Right lobe of liver (tissue), 6 donors: ENCODE results near the gene SNX30. TPM values are rescaled to one million over a fixed set of nuclear protein-coding genes. Genes with fewer than 3 reads are reported as not detected.

Experiments used
- ATAC-seq, 4 donors: fragments of 200-7000 bp; cut with Tn5 transposase; one replicate each; pipeline ENCODE4 v1.9.1; 2020; ENCODE audit warnings: mild to moderate bottlenecking in 4 of 4, moderate library complexity in 4 of 4
- DNase-seq, 3 donors: peaks; one replicate each; pipeline ENCODE4 v3.0.0-alpha.2; 2020
- H3K27ac ChIP-seq, 3 donors: fragments of 200-600 bp; one replicate each; pipeline ENCODE4 v1.8.0; 2022
- H3K27me3 ChIP-seq, 2 donors: fragments of 200-600 bp; one replicate each; pipeline ENCODE4 v1.8.0; 2022
- H3K36me3 ChIP-seq, 4 donors: fragments of 200-600 bp; sonication (generic) in 1 of 4; one replicate each; pipeline versions ENCODE4 v1.5.1 to v1.8.0; 2017 to 2022; ENCODE audit warnings: control low read depth in 1 of 4
- H3K4me1 ChIP-seq, 4 donors: fragments of 200-600 bp; sonication (generic) in 1 of 4; one replicate each; pipeline versions ENCODE4 v1.5.1 to v1.8.0; 2017 to 2022; ENCODE audit warnings: control low read depth in 1 of 4
- H3K4me3 ChIP-seq, 3 donors: fragments of 200-600 bp; one replicate each; pipeline ENCODE4 v1.8.0; 2022
- H3K9me3 ChIP-seq, 4 donors: fragments of 200-600 bp; sonication (generic) in 1 of 4; one replicate each; pipeline versions ENCODE4 v1.5.1 to v1.8.0; 2017 to 2022; ENCODE audit warnings: control low read depth in 1 of 4
- CTCF ChIP-seq, 4 donors: fragments of 200-600 bp in 3 of 4; fragments of 450-650 bp in 1 of 4; IDR thresholded peaks; one replicate each; pipeline versions ENCODE4 v1.5.1 to v1.8.0; 2016 to 2022; ENCODE audit warnings: antibody characterized with exemption in 4 of 4, mild to moderate bottlenecking in 2 of 4
- POLR2A ChIP-seq: fragments of 450-650 bp; IDR thresholded peaks from one replicate; pipeline ENCODE4 v1.6.1; 2017; ENCODE audit warnings: antibody characterized with exemption, mild to moderate bottlenecking
- WGBS: methylation state at CpG from one replicate; pipeline ENCODE4 v1.1.6; 2018; ENCODE audit warnings: low coverage, low lambda C conversion rate; ENCODE audit not compliant: insufficient coverage; ENCODE audit errors: missing lambda C conversion rate; 5-methylcytosine and 5-hydroxymethylcytosine counted together
- intact Hi-C, 2 donors: fragments of 100-400 bp; cut with DNase I; formaldehyde crosslinking; loops; one replicate each; pipeline versions ENCODE4 v1.11.2 to v1.14.1; 2022
- total RNA-seq, 6 experiments: library from RNA; depleted of rRNA in 2 of 6; stranded (reverse); fragments of >200 nt in 2 of 6; fragmentation: NEBNext Ultra II Directional in 3 of 6; extraction: Animal tissue kit (Norgen Biotek cat#: 25700) in 3 of 6; gene quantifications; one replicate each; pipeline versions ENCODE4 v1.1.0 to v1.2.4, GENCODE V29; 2016 to 2023
- donor health status: DM: no; HTN: yes; CAD: no.
- donor health status: DM: no; HTN: no; CAD: no.
- donor health status: DM: no; HTN: no; CAD: no.
- donor health status: DM: no; HTN: yes; CAD: no.
- donor health status: DM: no; HTN: yes; CAD: no.

SNX30 gene
- total RNA-seq, 6 experiments from 2014 or later = 5.2 to 9.0 (median 7.5) TPM

- no peak overlapping the region for H3K27ac ChIP-seq
- no peaks in the 10 kb centered on the region for H3K27me3 ChIP-seq
- H3K4me1 ChIP-seq = no peaks in the 10 kb centered on the region
- no peak overlapping the region for H3K4me3 ChIP-seq
- ATAC-seq (no peak), DNase-seq (no peak)
- H3K9me3 ChIP-seq = no peaks in the 10 kb centered on the region
- WGBS = 96% methylated on average over 4 of the region's 5 CpGs
- TF ChIP-seq POLR2A = no peak
- TF ChIP-seq CTCF (IDR thresholded peaks at IDR 0.05) = no peak
- intact Hi-C loops = no loop called here
- H3K36me3 ChIP-seq = no peaks in the 10 kb centered on the region
These were observed 119.4 kb downstream of the SNX30 start for GRCh38 chr9:112869917-112870316.

GRCh38 chr9:112870556-112870955 lies 120.0 kb downstream of the SNX30 start:
- Histone ChIP-seq H3K4me3 (no peak overlapping the region), H3K4me1 (no peaks in the 10 kb centered on the region), H3K27ac (no peak overlapping the region), H3K27me3 (no peaks in the 10 kb centered on the region), H3K36me3 (no peaks in the 10 kb centered on the region), H3K9me3 (no peaks in the 10 kb centered on the region)
- intact Hi-C loops = no loop called here
- ATAC-seq (no peak), DNase-seq (no peak)
- 95% methylated on average over 6 of the region's 6 CpGs for WGBS
- TF ChIP-seq CTCF (IDR thresholded peaks at IDR 0.05) (no peak), POLR2A (no peak)

- Histone ChIP-seq H3K36me3 (no peaks in the 10 kb centered on the region), H3K4me1 (no peaks in the 10 kb centered on the region), H3K9me3 (no peaks in the 10 kb centered on the region), H3K27ac (no peak overlapping the region), H3K4me3 (no peak overlapping the region), H3K27me3 (no peaks in the 10 kb centered on the region)
- TF ChIP-seq CTCF (IDR thresholded peaks at IDR 0.05) (no peak), POLR2A (no peak)
- ATAC-seq (no peak), DNase-seq (no peak)
- intact Hi-C loops = no loop called here
- WGBS = 100% methylated on average over 1 of the region's 4 CpGs
These were observed 121.5 kb downstream of the SNX30 start for GRCh38 chr9:112872019-112872418.

GRCh38 chr9:112873773-112874405 lies 123.3 kb downstream of the SNX30 start:
- whole genome bisulfite sequencing = 89% methylated on average over 3 of the region's 4 CpGs
- Histone ChIP-seq H3K27me3 (no peaks in the 10 kb centered on the region), H3K9me3 (no peaks in the 10 kb centered on the region), H3K4me1 (no peaks in the 10 kb centered on the region), H3K36me3 (no peaks in the 10 kb centered on the region), H3K4me3 (no peak overlapping the region), H3K27ac (no peak overlapping the region)
- DNase-seq = no peak
- no peak for ATAC-seq
- no peak for TF ChIP-seq CTCF (IDR thresholded peaks at IDR 0.05)
- no peak for TF ChIP-seq POLR2A
- intact Hi-C loops = no loop called here

GRCh38 chr9:112878752-112879151 lies 128.2 kb downstream of the SNX30 start:
- Histone ChIP-seq H3K27ac (no peak overlapping the region), H3K4me1 (no peaks in the 10 kb centered on the region), H3K27me3 (no peaks in the 10 kb centered on the region), H3K4me3 (no peak overlapping the region), H3K9me3 (no peaks in the 10 kb centered on the region), H3K36me3 (no peaks in the 10 kb centered on the region)
- ATAC-seq (no peak), DNase-seq (no peak)
- TF ChIP-seq CTCF (IDR thresholded peaks at IDR 0.05) (no peak), POLR2A (no peak)
- 89% methylated on average over 2 of the region's 2 CpGs for WGBS
- intact Hi-C loops = no loop called here
